Neural progenitor cell (in vitro differentiated cells): ENCODE results near the gene NPFF. TPM values are rescaled to one million over a fixed set of nuclear protein-coding genes. Genes with fewer than 3 reads are reported as not detected.
A peak's percentile ranks its signal among the peaks of the same experiment; 100 is the strongest.

Source experiments
- DNase-seq: peaks from one replicate; pipeline ENCODE4 v3.0.0-alpha.2; 2016; ENCODE audit warnings: low spot score
- H2AFZ ChIP-seq: fragments of 200-600 bp; sonication (generic); replicated peaks from 2 replicates; pipeline ENCODE4 v1.6.1; 2016; ENCODE audit warnings: antibody characterized with exemption
- H3F3A ChIP-seq: fragments of 200-600 bp; sonication (generic); 2 replicates; pipeline ENCODE4 v1.6.1; 2016; ENCODE audit warnings: antibody characterized with exemption, low read depth
- H3K27ac ChIP-seq: fragments of 200-600 bp; sonication (generic); 2 replicates; pipeline ENCODE4 v1.5.1; 2016; ENCODE audit warnings: mild to moderate bottlenecking
- H3K27me3 ChIP-seq: fragments of 200-600 bp; sonication (generic); 2 replicates; pipeline ENCODE4 v1.6.1; 2016; ENCODE audit warnings: mild to moderate bottlenecking, moderate library complexity
- H3K36me3 ChIP-seq: fragments of 200-600 bp; sonication (generic); 2 replicates; pipeline ENCODE4 v1.5.1; 2016
- H3K4me1 ChIP-seq: fragments of 200-600 bp; sonication (generic); 2 replicates; pipeline ENCODE4 v1.6.1; 2016; ENCODE audit warnings: mixed run types
- H3K4me2 ChIP-seq: fragments of 200-600 bp; sonication (generic); 2 replicates; pipeline ENCODE4 v1.6.1; 2016
- H3K4me3 ChIP-seq: fragments of 200-600 bp; sonication (generic); 2 replicates; pipeline ENCODE4 v1.5.1; 2016
- H3K79me2 ChIP-seq: fragments of 200-600 bp; sonication (generic); 2 replicates; pipeline ENCODE4 v1.6.1; 2016; ENCODE audit warnings: low read depth
- H3K9ac ChIP-seq: fragments of 200-600 bp; sonication (generic); 2 replicates; pipeline ENCODE4 v1.6.1; 2016
- H3K9me3 ChIP-seq: fragments of 200-600 bp; sonication (generic); 2 replicates; pipeline ENCODE4 v1.5.1; 2016; ENCODE audit warnings: low read depth
- H4K20me1 ChIP-seq: fragments of 200-600 bp; sonication (generic); 2 replicates; pipeline ENCODE4 v1.6.1; 2016; ENCODE audit warnings: low read depth
- H3K27ac Mint-ChIP-seq: 3 replicates; pipeline ENCODE4 v1.8.0; 2021; ENCODE audit warnings: mixed read lengths
- H3K27me3 Mint-ChIP-seq: 2 replicates; pipeline ENCODE4 v1.8.0; 2022; ENCODE audit warnings: low read depth, mild to moderate bottlenecking, inconsistent platforms, moderate library complexity, mixed read lengths; ENCODE audit not compliant: insufficient read depth
- H3K36me3 Mint-ChIP-seq: 3 replicates; pipeline ENCODE4 v1.8.0; 2021; ENCODE audit warnings: mixed read lengths
- H3K4me1 Mint-ChIP-seq: 3 replicates; pipeline ENCODE4 v1.8.0; 2021; ENCODE audit warnings: mixed read lengths
- H3K4me3 Mint-ChIP-seq: 3 replicates; pipeline ENCODE4 v1.8.0; 2021; ENCODE audit warnings: mild to moderate bottlenecking, moderate library complexity, mixed read lengths
- H3K9me3 Mint-ChIP-seq: 3 replicates; pipeline ENCODE4 v1.8.0; 2020; ENCODE audit warnings: mixed read lengths
- CTCF ChIP-seq: fragments of 200-600 bp; sonication (generic); IDR thresholded peaks from 2 replicates; pipeline ENCODE4 v1.5.1; 2017; ENCODE audit warnings: antibody characterized with exemption, mild to moderate bottlenecking
- EZH2 ChIP-seq: fragments of 200-600 bp; sonication (generic); IDR thresholded peaks from 2 replicates; pipeline ENCODE4 v1.6.1; 2017; ENCODE audit warnings: antibody characterized with exemption, mild to moderate bottlenecking, moderate library complexity
- EZH2phosphoT487 ChIP-seq: fragments of 200-600 bp; sonication (generic); IDR thresholded peaks from 2 replicates; pipeline ENCODE4 v1.6.1; 2017; ENCODE audit warnings: antibody characterized with exemption
- total RNA-seq: library from RNA; depleted of rRNA; stranded (reverse); fragments of >200 nt; gene quantifications from 2 replicates; pipeline ENCODE4 v1.2.3, GENCODE V29; 2015; ENCODE audit warnings: low replicate concordance

The NPFF gene
- total RNA-seq, 1 donor from 2014 or later, result not detected

- no peaks in the 10 kb centered on the region for H3K27me3 ChIP-seq
- no peak for DNase-seq
- H3K9me3 ChIP-seq, result no peaks in the 10 kb centered on the region
- peaks cover 33% of the 10 kb centered on the region for H3K79me2 ChIP-seq
- no peak overlapping the region for H3K4me2 ChIP-seq
- TF ChIP-seq EZH2phosphoT487, result no peak
- TF ChIP-seq EZH2, result no peak
- Mint-ChIP-seq H3K27ac (peak overlapping the region; percentile 8), H3K4me3 (peak overlapping the region; percentile 88), H3K4me1 (peaks cover 24% of the 10 kb centered on the region), H3K9me3 (no peaks in the 10 kb centered on the region), H3K27me3 (peaks cover 16% of the 10 kb centered on the region), H3K36me3 (peaks cover 8% of the 10 kb centered on the region)
- H4K20me1 ChIP-seq, result peaks cover 3% of the 10 kb centered on the region
- H3K36me3 ChIP-seq, result no peaks in the 10 kb centered on the region
- no peak overlapping the region for H3K9ac ChIP-seq
- no peak overlapping the region for H2AFZ ChIP-seq
- no peak overlapping the region for H3K27ac ChIP-seq
- no peak overlapping the region for H3K4me3 ChIP-seq
- peaks cover 28% of the 10 kb centered on the region for H3F3A ChIP-seq
- H3K4me1 ChIP-seq, result peaks cover 21% of the 10 kb centered on the region
Observed at GRCh38 chr12:53502983-53503728, 4.1 kb downstream of the NPFF start.

GRCh38 chr12:53502331-53502730 lies 5.0 kb downstream of the NPFF start:
- Mint-ChIP-seq H3K9me3 (no peaks in the 10 kb centered on the region), H3K4me1 (peaks cover 29% of the 10 kb centered on the region), H3K27me3 (peaks cover 18% of the 10 kb centered on the region), H3K4me3 (peak overlapping the region; percentile 88), H3K36me3 (peaks cover 8% of the 10 kb centered on the region), H3K27ac (peak overlapping the region; percentile 69)
- Histone ChIP-seq H3K4me3 (peak overlapping the region; percentile 64), H4K20me1 (peaks cover 3% of the 10 kb centered on the region), H3K79me2 (peaks cover 41% of the 10 kb centered on the region), H3F3A (peaks cover 25% of the 10 kb centered on the region), H3K27me3 (no peaks in the 10 kb centered on the region), H3K4me2 (peak overlapping the region; percentile 78), H3K4me1 (peaks cover 29% of the 10 kb centered on the region), H3K9me3 (no peaks in the 10 kb centered on the region), H2AFZ (no peak overlapping the region), H3K9ac (no peak overlapping the region), H3K36me3 (no peaks in the 10 kb centered on the region), H3K27ac (no peak overlapping the region)
- TF ChIP-seq CTCF (no peak), EZH2 (no peak), EZH2phosphoT487 (no peak)
- DNase-seq, result no peak

GRCh38 chr12:53501615-53502181 lies 5.6 kb downstream of the NPFF start:
- no peaks in the 10 kb centered on the region for H3K27me3 ChIP-seq
- H3K27me3 Mint-ChIP-seq, result peaks cover 18% of the 10 kb centered on the region
- no peaks in the 10 kb centered on the region for H3K36me3 ChIP-seq
- peaks cover 3% of the 10 kb centered on the region for H4K20me1 ChIP-seq
- peaks cover 30% of the 10 kb centered on the region for H3F3A ChIP-seq
- H3K4me3 Mint-ChIP-seq, result peak overlapping the region; percentile 88
- peak overlapping the region; percentile 78 for H3K4me2 ChIP-seq
- no peaks in the 10 kb centered on the region for H3K9me3 Mint-ChIP-seq
- H2AFZ ChIP-seq, result peak overlapping the region; percentile 91
- H3K36me3 Mint-ChIP-seq, result peaks cover 8% of the 10 kb centered on the region
- H3K4me1 ChIP-seq, result peaks cover 34% of the 10 kb centered on the region
- TF ChIP-seq EZH2phosphoT487 (no peak), CTCF (no peak)
- H3K79me2 ChIP-seq, result peaks cover 48% of the 10 kb centered on the region
- H3K4me3 ChIP-seq, result peak overlapping the region; percentile 64
- peaks cover 35% of the 10 kb centered on the region for H3K4me1 Mint-ChIP-seq
- DNase-seq, result no peak
- peak overlapping the region; percentile 74 for H3K27ac ChIP-seq
- H3K9ac ChIP-seq, result no peak overlapping the region
- H3K27ac Mint-ChIP-seq, result peak overlapping the region; percentile 69
- H3K9me3 ChIP-seq, result no peaks in the 10 kb centered on the region
